Measurements from ENCODE around the gene PITPNC1.
"Not testable (repeated sequence)": the region's sequence is repeated elsewhere in the genome, so short reads cannot be mapped to it uniquely, and the experiment has no call there.

PITPNC1 gene

DNA sequence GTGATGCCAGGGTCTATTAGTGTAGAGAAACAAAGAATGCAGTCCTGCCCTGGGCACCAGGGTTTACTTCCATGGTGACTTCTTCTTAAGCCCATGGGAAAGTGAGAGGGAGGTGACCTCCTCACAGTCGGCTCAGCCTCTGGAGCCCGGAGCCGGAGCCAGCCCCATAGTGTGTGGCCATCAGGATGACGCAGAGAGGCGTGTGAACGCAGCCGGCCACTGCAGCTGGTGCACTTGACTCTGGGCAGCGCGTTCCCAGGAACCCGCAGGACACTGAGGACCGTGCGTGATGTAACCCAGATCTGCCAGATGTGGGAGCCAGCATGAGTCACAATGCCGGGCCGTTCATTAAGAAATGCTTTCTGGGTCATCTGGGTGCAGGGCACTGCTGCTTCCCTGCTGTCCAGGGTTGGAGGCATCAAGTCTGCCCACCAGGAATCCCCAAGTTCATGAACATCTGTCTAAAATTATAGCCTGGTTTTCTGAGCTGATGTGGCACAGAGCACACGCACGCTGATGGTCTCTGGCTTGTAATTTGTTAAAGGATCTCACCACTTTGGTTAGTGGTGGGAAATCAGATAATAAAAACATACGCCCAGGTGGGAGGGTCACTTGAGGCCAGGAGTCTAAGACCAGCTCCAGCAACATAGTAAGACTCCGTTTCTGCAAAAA lies 114.1 kb downstream of the PITPNC1 start:
- DNase-seq = no peak

DNA sequence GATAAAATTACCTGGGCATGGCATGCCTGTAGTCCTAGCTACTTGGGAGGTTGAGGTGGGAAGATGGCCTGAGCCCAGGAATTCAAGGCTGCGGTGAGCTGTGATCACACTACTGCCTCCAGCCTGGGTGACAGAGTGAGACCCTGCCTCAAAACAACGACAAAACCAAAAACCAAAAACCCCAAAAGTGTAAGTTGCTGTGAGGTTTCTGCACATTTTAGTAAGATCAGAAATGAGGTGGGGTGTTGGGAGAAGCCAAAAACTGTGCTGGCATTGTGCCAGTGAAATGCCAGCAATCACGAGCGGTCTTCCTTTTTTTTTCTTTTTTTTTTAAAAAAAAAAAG lies 114.6 kb downstream of the PITPNC1 start:
- no peak for DNase-seq

GRCh38 chr17:67492251-67492740 lies 115.2 kb downstream of the PITPNC1 start:
- no peak for DNase-seq

DNA sequence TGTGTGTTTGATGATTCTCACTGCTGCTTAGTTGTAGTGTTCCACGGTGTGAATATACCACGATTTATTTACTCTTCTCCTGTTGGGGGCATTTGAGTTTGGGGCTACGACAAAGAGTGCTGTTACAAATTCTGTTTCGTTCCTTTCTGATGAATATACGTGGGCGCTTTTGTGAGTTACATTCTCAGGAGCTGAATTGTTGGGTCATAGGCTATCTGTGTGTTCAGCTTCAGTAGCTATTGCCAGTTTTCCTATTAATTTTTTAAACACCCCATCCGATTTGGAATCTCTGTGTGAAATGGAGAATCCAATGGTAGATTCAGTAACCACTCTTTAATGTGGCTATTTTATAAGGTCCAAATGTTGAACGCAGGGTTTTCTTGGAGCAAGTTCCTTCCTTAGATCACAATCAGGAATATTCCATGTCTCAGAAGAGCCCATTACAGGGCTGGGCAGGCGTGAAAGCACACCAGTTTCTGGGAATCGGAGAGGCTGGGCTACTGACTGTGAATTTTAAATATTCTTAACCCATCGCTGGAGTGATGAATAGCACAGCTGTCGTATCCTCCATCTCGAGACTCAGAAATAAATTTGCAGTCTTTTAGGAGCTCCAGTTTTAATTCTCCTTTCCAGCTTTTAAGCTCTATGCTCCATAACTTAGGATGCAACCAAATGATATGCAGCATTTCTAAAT lies 115.9 kb downstream of the PITPNC1 start:
- DNase-seq = no peak

GRCh38 chr17:67493812-67494211 lies 116.7 kb downstream of the PITPNC1 start:
- DNase-seq = no peak

- DNase-seq = not testable (repeated sequence)
Measured at GRCh38 chr17:67495534-67495933, 118.5 kb downstream of the PITPNC1 start.

DNA sequence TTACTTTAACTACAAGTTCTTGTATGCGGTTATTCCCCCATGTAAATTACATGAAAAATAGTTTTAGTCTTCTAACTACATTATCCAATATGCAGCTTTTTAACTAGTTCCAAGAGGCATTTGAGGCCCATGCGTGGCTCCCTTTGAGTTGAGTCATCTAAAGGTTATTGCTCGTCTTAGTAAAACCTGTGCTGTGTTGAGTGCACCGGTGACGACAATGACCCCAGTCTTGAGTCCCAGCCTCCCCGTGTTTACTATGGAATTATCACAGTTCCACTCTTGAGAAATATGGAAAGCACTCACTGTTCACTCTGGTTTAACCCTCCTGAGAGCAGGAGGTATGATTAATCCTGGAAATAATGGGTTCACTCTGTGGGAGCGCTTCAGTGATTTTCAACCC lies 119.2 kb downstream of the PITPNC1 start:
- no peak for DNase-seq

DNA sequence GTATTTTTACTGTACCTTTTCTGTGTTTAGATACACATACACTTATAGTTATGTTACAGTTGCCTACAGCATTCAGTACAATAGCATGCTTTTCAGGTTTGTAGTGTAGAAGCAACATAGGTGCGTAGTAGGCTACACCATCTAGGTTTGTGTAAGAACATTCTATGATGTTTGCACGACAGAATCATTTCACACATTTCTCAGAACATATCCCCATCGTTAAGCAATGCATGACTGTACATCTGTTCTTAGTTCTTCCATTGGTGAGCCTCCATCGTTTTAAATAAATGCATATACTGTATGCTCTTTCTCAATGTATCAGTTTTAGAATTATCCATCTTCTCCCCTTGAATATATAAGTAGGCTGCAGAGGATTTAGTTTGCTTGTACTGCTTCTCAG lies 122.6 kb downstream of the PITPNC1 start:
- no peak for DNase-seq

GRCh38 chr17:67500261-67500660 lies 123.2 kb downstream of the PITPNC1 start:
- no peak for DNase-seq

- no peak for DNase-seq
Measured at GRCh38 chr17:67500677-67501300, 123.7 kb downstream of the PITPNC1 start.

- DNase-seq = no peak
Measured at GRCh38 chr17:67502151-67502550, 125.1 kb downstream of the PITPNC1 start.

DNA sequence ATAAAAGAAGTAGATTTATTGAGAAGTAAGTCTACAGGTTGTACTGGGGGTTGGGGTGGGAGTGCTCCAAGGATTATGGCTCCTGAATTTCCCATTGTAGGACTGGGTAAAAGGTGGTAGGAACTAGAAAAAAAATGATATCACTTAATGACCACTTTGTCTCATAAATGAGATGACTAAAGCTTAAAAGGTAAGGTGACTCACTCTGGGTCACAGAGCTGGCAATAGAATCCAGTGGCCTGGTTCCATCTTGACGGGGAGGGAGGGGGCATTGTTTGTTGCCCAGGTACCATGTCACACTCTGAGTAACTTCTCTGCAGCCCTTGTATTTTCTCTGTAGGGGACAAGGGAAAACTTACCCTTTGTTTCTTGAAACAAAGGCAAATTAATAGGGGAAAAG lies 126.1 kb downstream of the PITPNC1 start:
- DNase-seq = no peak

DNA sequence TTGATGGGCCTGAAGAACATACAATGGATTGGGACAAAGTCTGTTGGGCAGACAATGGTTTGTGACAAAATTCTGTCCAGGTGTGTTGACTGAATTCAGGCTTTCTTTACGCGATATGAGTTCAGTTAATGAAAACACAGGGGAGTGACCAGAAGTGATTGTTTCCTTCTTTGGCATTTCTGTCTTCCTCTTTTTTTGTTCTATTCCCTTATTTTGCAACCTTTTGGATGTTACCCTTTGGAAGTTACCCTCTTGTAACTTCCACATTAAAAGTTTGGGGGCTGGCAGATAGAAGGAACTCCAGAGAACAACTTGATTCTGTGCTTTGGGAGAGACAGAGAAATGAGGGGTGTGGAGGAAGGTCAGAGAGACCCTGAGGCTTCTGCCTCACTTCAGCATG lies 126.7 kb downstream of the PITPNC1 start:
- no peak for DNase-seq

DNA sequence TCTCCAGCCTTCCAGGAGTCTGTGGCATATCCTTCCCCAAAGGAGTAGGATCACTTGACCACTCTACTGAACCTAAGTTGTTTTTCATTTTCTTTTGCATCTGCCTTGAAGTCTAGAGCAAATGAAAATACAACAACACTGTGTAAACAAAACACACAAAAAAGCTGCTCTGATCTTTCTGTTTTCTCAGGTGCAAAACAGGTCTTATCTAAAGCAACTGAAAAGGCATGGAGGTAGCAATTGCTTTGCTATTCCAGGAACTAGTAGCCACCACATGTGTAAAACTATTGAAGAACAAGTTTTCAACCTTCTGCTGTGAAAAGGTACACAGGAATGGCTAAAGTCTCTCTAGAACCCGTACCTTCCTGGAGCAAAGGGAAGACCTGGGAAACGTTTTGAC lies 127.1 kb downstream of the PITPNC1 start:
- DNase-seq = no peak

GRCh38 chr17:67506966-67507365 lies 129.9 kb downstream of the PITPNC1 start:
- no peak for DNase-seq

GRCh38 chr17:67509390-67510287 lies 132.6 kb downstream of the PITPNC1 start:
- no peak for DNase-seq

- DNase-seq = no peak
Measured at GRCh38 chr17:67511012-67511411, 133.9 kb downstream of the PITPNC1 start.

- DNase-seq = no peak
Measured at GRCh38 chr17:67511804-67512203, 134.7 kb downstream of the PITPNC1 start.

DNA sequence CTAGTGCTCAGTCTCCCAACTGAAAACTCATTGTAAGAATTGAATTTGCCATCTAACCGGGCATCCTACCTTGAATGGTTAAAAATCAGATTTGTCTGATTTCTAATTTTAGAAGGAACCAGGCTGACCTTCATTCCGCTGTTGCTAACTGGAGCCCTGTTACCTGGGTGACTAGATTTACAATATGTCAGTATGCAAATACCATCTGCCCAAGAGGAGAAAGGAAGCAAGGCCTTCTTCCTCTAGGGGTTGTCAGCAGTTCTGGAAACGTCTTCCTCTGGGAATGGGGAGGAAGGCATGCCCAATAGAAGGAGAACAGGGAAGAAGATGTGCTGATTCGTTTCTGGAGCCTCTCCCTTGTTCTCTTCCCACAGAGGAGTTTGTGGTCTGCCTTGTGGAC lies 137.9 kb downstream of the PITPNC1 start:
- no peak for DNase-seq

DNA sequence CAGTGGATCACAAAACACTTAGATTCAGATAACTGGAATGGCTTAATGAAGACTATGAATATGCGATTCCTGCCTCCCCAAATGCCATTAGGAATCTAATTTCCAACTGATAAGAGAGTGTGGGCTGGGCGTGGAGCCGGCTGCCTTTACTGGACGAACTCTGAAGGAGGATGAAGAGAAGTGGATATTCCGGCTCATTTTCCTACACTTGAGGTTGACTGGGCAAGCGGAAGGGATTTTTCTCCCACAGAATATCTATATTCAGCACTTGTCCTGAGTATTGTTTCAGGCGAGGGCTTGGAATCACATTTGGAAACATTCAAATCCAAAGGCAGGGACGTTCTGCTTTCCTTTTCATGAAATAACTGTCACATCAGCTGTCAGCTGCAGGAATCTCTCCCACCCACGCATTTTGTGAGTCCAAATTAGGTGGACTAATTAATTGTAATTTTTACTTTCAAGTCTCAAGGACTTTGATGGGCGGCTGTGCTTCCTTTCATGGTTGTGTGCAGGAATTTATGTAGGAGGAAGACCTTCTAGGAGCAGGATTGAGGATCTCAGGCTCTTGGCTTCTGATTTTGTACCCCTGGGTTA lies 138.5 kb downstream of the PITPNC1 start:
- no peak for DNase-seq

GRCh38 chr17:67516571-67516970 lies 139.5 kb downstream of the PITPNC1 start:
- DNase-seq = not testable (repeated sequence)

DNA sequence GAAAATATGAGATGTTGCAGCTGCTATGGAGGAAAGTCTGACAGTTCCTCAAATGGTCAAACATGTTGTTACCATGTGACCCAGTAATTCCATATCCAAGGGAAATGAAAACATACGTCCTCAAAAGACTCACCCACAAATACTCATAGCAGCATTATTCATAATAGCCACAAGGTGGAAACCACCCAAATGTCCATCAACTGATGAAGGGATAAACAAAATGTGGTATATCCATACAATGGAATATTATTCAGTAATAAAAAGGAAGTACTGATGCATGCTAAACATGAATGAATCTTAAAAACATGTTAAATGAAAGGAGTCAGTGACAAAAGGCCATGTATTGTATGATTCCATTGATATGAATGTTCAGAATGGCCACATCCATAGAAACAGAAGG lies 140.2 kb downstream of the PITPNC1 start:
- DNase-seq = no peak

DNA sequence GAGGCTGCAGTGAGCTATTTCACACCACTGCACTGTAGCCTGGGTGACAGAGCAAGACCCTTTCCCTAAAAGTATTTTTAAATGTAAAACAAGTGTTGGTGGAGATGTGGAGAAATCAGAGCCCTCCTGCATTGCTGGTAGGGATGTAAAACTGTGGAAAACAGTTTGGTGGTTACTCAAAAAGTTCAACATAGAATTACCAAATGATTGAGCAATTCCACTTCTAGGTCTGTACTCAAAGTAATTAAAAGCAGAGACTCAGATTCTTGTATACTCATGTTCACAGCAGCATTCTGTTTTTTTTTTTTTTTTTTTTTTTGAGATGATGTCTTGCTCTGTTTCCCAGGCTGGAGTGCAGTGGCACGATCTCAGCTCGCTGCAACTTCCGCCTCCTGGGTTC lies 141.8 kb downstream of the PITPNC1 start:
- no peak for DNase-seq
